Measurements from ENCODE around the gene CASP8. TPM values are rescaled to one million over a fixed set of nuclear protein-coding genes. Genes with fewer than 3 reads are reported as not detected.

CASP8 gene
- total and polyA plus RNA-seq, 9 of the 15 experiments (the other 6 are each of a cell fraction or from before 2014, with no cell fraction given) = 10.2 to 31.4 (median 19.4) TPM

DNA sequence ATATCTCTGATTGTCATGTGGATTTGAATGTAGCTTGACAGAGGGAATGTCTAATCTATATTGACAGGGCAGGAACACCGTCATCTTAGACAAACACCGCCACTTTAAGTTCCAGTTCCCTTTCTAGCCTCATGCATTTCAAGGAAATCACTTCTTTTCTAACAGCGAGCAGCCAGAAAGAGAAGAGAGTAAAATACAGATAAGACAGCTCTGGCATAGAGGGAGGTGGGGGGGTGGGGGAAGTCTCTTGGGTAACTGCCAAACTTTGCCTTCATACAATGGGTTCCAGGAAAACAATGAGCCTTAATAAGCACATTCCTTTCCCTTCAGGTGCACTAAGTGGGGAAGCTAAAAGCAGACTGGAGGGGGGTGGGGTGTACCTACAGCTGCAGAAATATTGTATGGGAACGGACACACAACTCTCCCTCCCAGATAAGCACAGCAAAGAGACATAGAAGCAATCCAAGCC is 40.2 kb upstream of the CASP8 start (continued):
- TF ChIP-seq, protein P1, sequence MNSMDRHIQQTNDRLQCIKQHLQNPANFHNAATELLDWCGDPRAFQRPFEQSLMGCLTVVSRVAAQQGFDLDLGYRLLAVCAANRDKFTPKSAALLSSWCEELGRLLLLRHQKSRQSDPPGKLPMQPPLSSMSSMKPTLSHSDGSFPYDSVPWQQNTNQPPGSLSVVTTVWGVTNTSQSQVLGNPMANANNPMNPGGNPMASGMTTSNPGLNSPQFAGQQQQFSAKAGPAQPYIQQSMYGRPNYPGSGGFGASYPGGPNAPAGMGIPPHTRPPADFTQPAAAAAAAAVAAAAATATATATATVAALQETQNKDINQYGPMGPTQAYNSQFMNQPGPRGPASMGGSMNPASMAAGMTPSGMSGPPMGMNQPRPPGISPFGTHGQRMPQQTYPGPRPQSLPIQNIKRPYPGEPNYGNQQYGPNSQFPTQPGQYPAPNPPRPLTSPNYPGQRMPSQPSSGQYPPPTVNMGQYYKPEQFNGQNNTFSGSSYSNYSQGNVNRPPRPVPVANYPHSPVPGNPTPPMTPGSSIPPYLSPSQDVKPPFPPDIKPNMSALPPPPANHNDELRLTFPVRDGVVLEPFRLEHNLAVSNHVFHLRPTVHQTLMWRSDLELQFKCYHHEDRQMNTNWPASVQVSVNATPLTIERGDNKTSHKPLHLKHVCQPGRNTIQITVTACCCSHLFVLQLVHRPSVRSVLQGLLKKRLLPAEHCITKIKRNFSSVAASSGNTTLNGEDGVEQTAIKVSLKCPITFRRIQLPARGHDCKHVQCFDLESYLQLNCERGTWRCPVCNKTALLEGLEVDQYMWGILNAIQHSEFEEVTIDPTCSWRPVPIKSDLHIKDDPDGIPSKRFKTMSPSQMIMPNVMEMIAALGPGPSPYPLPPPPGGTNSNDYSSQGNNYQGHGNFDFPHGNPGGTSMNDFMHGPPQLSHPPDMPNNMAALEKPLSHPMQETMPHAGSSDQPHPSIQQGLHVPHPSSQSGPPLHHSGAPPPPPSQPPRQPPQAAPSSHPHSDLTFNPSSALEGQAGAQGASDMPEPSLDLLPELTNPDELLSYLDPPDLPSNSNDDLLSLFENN (IDR thresholded peaks at IDR 0.05; ENCODE audit: low read depth in 2 of 2, low read length in 2 of 2) = no peak
- TF ChIP-seq HCFC1 (IDR thresholded peaks at IDR 0.05; ENCODE audit: low read depth, low read length) = no peak
- no peak for TF ChIP-seq ZNF57 (CRISPR knock-in tag; IDR thresholded peaks at IDR 0.05)
- TF ChIP-seq, protein P2, sequence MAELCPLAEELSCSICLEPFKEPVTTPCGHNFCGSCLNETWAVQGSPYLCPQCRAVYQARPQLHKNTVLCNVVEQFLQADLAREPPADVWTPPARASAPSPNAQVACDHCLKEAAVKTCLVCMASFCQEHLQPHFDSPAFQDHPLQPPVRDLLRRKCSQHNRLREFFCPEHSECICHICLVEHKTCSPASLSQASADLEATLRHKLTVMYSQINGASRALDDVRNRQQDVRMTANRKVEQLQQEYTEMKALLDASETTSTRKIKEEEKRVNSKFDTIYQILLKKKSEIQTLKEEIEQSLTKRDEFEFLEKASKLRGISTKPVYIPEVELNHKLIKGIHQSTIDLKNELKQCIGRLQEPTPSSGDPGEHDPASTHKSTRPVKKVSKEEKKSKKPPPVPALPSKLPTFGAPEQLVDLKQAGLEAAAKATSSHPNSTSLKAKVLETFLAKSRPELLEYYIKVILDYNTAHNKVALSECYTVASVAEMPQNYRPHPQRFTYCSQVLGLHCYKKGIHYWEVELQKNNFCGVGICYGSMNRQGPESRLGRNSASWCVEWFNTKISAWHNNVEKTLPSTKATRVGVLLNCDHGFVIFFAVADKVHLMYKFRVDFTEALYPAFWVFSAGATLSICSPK (IDR thresholded peaks at IDR 0.05; ENCODE audit: borderline replicate concordance) = no peak
- TF ChIP-seq DDX20 (tag; IDR thresholded peaks at IDR 0.05; ENCODE audit: low read depth) = no peak
- TF ChIP-seq, protein P3, sequence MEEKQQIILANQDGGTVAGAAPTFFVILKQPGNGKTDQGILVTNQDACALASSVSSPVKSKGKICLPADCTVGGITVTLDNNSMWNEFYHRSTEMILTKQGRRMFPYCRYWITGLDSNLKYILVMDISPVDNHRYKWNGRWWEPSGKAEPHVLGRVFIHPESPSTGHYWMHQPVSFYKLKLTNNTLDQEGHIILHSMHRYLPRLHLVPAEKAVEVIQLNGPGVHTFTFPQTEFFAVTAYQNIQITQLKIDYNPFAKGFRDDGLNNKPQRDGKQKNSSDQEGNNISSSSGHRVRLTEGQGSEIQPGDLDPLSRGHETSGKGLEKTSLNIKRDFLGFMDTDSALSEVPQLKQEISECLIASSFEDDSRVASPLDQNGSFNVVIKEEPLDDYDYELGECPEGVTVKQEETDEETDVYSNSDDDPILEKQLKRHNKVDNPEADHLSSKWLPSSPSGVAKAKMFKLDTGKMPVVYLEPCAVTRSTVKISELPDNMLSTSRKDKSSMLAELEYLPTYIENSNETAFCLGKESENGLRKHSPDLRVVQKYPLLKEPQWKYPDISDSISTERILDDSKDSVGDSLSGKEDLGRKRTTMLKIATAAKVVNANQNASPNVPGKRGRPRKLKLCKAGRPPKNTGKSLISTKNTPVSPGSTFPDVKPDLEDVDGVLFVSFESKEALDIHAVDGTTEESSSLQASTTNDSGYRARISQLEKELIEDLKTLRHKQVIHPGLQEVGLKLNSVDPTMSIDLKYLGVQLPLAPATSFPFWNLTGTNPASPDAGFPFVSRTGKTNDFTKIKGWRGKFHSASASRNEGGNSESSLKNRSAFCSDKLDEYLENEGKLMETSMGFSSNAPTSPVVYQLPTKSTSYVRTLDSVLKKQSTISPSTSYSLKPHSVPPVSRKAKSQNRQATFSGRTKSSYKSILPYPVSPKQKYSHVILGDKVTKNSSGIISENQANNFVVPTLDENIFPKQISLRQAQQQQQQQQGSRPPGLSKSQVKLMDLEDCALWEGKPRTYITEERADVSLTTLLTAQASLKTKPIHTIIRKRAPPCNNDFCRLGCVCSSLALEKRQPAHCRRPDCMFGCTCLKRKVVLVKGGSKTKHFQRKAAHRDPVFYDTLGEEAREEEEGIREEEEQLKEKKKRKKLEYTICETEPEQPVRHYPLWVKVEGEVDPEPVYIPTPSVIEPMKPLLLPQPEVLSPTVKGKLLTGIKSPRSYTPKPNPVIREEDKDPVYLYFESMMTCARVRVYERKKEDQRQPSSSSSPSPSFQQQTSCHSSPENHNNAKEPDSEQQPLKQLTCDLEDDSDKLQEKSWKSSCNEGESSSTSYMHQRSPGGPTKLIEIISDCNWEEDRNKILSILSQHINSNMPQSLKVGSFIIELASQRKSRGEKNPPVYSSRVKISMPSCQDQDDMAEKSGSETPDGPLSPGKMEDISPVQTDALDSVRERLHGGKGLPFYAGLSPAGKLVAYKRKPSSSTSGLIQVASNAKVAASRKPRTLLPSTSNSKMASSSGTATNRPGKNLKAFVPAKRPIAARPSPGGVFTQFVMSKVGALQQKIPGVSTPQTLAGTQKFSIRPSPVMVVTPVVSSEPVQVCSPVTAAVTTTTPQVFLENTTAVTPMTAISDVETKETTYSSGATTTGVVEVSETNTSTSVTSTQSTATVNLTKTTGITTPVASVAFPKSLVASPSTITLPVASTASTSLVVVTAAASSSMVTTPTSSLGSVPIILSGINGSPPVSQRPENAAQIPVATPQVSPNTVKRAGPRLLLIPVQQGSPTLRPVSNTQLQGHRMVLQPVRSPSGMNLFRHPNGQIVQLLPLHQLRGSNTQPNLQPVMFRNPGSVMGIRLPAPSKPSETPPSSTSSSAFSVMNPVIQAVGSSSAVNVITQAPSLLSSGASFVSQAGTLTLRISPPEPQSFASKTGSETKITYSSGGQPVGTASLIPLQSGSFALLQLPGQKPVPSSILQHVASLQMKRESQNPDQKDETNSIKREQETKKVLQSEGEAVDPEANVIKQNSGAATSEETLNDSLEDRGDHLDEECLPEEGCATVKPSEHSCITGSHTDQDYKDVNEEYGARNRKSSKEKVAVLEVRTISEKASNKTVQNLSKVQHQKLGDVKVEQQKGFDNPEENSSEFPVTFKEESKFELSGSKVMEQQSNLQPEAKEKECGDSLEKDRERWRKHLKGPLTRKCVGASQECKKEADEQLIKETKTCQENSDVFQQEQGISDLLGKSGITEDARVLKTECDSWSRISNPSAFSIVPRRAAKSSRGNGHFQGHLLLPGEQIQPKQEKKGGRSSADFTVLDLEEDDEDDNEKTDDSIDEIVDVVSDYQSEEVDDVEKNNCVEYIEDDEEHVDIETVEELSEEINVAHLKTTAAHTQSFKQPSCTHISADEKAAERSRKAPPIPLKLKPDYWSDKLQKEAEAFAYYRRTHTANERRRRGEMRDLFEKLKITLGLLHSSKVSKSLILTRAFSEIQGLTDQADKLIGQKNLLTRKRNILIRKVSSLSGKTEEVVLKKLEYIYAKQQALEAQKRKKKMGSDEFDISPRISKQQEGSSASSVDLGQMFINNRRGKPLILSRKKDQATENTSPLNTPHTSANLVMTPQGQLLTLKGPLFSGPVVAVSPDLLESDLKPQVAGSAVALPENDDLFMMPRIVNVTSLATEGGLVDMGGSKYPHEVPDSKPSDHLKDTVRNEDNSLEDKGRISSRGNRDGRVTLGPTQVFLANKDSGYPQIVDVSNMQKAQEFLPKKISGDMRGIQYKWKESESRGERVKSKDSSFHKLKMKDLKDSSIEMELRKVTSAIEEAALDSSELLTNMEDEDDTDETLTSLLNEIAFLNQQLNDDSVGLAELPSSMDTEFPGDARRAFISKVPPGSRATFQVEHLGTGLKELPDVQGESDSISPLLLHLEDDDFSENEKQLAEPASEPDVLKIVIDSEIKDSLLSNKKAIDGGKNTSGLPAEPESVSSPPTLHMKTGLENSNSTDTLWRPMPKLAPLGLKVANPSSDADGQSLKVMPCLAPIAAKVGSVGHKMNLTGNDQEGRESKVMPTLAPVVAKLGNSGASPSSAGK (IDR thresholded peaks at IDR 0.05) = no peak
- TF ChIP-seq FOXK2 (conservative IDR thresholded peaks at IDR 0.05 in 1 of 2, IDR thresholded peaks at IDR 0.05 in 1 of 2; ENCODE audit: low read depth in 2 of 2) = no peak
- no peak for TF ChIP-seq ZNF561 (CRISPR knock-in tag; conservative IDR thresholded peaks at IDR 0.05)
